OCI-LY7 (cell line): ENCODE data around the gene DSE.

Experiments
- EZH2phosphoT487 ChIP-seq: fragments of 200-600 bp; sonication (generic); IDR thresholded peaks from 2 replicates; pipeline ENCODE4 v1.6.1; 2018; ENCODE audit warnings: low read depth, borderline replicate concordance, mild to moderate bottlenecking, mixed run types, antibody characterized with exemption, low read length, moderate library complexity, mixed read lengths
- TF ChIP-seq, protein P1 (sequence below): fragments of 200-600 bp; sonication (generic); conservative IDR thresholded peaks from 2 replicates; pipeline ENCODE4 v1.5.1; 2014; ENCODE audit warnings: mild to moderate bottlenecking, antibody characterized with exemption, low read length, moderate library complexity, mixed read lengths

DNA sequence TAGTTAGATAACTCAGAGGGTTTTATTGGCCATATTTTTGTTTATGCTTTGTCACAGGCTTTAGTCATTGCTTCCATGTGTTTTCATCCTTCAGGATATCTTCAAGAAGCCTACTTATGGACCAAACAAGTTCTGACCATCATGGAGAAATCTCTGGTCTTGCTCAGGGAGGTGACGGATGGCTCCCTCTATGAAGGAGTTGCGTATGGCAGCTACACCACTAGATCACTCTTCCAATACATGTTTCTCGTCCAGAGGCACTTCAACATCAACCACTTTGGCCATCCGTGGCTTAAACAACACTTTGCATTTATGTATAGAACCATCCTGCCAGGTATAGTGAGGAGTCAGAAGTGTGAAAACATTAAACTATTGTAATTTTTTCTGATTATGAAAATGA lies 60.1 kb downstream of the DSE start:
- TF ChIP-seq, protein P1, sequence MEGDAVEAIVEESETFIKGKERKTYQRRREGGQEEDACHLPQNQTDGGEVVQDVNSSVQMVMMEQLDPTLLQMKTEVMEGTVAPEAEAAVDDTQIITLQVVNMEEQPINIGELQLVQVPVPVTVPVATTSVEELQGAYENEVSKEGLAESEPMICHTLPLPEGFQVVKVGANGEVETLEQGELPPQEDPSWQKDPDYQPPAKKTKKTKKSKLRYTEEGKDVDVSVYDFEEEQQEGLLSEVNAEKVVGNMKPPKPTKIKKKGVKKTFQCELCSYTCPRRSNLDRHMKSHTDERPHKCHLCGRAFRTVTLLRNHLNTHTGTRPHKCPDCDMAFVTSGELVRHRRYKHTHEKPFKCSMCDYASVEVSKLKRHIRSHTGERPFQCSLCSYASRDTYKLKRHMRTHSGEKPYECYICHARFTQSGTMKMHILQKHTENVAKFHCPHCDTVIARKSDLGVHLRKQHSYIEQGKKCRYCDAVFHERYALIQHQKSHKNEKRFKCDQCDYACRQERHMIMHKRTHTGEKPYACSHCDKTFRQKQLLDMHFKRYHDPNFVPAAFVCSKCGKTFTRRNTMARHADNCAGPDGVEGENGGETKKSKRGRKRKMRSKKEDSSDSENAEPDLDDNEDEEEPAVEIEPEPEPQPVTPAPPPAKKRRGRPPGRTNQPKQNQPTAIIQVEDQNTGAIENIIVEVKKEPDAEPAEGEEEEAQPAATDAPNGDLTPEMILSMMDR = no peak
- no peak for TF ChIP-seq EZH2phosphoT487
